HG02885 (cell line): ENCODE results near the gene EFHD2.
"Not testable (repeated sequence)": the region's sequence is repeated elsewhere in the genome, so short reads cannot be mapped to it uniquely, and the experiment has no call there.

Source experiments
- ATAC-seq: cut with Tn5 transposase; IDR thresholded peaks from one replicate; pipeline ENCODE4 v1.9.1; 2021; ENCODE audit warnings: mild to moderate bottlenecking; ENCODE audit not compliant: unreplicated experiment, poor library complexity

The EFHD2 gene

GRCh38 chr1:15410884-15411245 lies 1.2 kb downstream of the EFHD2 start:
- no peak for ATAC-seq

DNA sequence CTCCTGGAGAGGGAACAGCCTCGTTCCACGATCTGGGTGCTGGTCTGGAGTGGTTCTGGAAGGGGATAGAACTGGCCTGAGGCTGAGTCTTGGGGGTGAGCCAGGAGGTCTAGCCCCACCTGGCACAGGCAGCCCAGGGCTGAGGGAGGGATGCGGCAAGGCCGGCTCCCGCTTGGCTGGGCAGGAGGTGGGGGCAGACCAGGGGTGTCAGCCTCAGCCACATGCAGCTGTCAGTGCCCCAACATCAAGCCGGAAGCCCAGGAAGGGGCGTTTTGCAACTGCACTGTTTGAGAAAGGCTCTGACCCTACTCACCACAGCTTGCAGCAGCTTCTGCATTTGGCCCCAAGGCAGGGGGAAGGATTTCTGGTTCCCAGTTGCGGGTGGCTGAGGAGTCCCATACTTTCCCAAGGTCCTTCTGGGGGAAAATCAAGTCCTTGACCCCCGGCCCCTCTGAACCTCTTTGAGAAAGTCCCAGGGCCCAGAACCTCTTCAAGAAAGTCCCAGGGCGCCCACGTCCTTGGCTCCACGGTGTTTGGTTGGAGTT lies 2.0 kb downstream of the EFHD2 start:
- no peak for ATAC-seq

- ATAC-seq: no peak
These were observed 2.6 kb downstream of the EFHD2 start for GRCh38 chr1:15412175-15412800.

- ATAC-seq: no peak
These were observed 3.2 kb downstream of the EFHD2 start for GRCh38 chr1:15412843-15413242.

DNA sequence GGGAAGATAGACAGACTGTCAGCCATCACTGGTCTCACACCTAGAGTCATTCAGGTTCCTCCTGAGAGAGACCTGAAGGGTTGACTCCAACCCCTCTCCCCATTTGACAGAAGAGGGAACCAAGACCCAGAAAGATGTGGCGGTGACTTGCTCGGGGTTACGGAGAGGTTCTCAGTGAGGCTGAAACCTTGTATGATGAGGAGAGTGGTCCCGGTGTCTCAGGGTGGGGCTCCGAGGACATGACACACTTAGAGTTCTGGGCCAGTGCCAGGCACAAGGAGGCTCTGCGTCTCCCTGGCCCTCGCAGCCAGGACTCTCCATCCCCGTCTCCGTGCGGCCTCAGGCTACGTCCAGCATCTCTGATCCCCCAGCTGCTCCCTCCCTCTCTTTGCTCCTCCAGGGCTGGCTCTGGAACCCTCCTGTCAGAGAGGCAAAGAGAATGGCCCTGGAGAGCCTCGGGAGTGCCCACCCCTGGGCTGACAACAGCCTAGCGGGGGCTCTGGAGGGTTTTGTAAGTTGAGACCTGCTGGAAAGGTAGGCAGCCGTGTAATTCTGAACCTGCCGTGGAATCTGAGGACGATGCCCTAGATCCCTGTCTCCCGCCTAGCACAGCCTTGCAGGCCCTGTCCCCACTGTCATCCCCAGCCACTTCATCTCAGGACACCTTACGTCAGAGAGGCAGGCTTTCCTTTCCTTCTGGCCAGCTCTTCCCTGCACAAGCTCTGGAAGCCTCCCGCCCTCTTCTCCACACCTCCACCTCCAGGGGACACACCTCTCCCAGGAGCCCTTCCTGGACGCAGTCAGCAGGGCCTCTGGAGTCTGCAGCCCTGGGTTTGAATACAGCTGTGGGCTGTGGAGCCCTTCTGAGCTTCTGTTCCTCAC lies 4.1 kb downstream of the EFHD2 start:
- no peak for ATAC-seq

DNA sequence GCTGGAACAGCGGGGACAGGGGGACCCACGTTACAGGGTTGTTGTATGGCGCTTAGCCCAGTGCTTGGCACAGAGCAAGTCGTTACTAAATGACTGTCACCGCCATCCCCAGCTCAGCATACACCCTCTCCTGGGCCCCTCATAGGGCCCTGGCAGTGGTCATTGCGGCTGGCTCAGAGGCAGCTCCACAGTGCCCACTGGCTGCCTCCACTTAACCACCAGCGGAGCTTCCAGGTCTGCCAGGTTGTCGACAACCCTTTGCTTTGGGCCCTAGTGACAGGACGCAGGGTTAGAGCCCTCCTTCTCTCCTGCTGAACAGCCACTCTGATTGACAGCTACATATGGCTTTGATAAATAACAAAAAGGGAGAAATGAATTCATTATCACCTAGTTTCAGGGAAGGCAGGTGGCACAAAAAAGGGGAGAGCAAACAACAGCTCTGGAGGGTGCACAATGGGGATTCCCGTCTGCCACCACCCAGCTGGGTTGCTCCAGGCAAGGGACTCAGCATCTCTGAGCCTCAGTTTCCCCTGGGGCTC lies 4.8 kb downstream of the EFHD2 start:
- no peak for ATAC-seq

DNA sequence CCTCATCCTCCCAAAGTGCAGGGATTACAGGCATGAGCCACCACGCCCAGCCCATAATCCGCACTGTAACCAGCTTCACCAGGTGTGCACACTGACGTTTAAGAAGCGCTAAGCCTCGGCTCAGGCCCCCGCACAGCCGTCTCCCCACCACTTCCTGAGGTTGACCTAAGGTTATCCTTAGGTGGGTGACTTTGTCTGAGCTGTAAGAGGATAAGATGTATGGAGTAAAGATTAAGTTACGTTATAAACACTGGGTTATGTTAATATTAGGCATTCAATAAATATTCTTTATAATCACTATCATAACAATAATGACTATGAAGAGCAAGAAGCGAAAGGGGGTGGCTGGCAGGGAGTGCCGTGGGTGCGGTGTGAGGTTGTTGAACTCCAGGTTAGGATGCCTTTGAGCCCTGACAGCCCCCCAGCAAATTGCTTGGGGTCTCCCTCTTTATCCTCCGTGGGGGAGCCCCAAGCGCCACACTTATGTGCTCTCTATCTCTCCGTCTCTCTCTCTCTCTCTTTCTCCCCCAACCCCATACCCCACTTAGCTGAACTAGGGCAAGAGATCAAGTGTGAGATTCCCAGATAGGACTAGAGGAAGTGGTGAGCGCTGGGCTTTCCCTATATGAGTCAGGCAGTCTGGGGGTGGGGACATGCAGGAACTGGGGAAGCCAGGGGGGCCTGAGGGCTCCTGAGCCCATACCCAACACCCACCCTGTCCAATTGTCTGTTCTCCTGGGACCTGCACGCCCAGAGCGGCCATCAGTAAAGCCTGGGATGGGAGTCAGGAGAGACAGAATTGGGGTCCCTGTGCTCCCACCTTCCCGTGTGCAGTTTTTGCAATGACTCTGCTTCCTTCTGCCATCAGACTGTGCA lies 7.6 kb downstream of the EFHD2 start:
- ATAC-seq: no peak

- no peak for ATAC-seq
These were observed 9.3 kb downstream of the EFHD2 start for GRCh38 chr1:15418806-15419515.

- ATAC-seq: no peak
These were observed 11.3 kb downstream of the EFHD2 start for GRCh38 chr1:15420853-15421465.

- no peak for ATAC-seq
These were observed 13.2 kb downstream of the EFHD2 start for GRCh38 chr1:15422871-15423270.

- no peak for ATAC-seq
These were observed 13.8 kb downstream of the EFHD2 start for GRCh38 chr1:15423355-15424077.

DNA sequence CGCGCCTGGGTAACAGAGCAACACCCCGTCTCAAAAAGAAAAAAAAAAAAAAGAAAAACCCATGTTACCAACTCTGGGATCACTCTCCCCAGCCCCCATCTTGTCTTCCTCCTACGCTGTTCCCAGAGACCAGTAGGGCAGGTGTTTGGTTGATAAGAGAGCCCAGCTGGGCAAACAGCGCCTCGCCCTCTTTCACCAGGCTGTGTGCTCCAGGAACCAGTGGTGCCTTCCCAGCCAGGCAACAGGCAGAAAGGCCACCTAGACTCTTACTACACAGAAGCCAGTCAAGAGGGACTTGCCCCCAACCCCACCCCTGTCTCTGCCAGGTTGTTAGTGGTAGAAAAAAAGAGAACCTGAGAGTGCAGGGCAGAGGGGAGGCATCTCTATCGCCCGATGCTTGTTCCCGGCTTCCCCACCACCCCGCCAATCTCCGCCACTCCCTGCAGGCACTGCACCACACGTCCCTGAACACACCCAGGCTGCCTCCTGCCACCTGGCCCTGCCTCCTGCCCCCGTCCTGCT lies 14.5 kb downstream of the EFHD2 start:
- no peak for ATAC-seq

- no peak for ATAC-seq
These were observed 15.3 kb downstream of the EFHD2 start for GRCh38 chr1:15424981-15425380.

GRCh38 chr1:15425521-15425920 lies 15.8 kb downstream of the EFHD2 start:
- no peak for ATAC-seq

DNA sequence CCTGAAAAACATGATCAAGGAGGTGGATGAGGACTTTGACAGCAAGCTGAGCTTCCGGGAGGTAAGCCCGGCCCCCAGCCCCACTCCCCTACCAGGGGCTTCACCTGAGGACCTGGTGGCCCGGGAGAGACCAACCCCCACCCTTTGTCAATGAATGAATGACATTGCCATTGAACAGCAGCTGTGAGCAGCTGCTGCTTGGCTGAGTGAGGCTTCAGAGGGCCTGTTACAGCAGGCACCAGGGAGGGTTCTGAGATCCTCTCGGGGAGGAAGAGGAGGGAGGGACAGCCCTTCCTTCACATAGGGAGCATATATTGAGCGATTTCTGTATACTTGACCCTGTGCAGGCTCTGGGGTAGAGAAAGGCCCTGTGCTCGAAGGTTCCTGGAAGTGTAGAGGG lies 16.3 kb downstream of the EFHD2 start:
- ATAC-seq: no peak

- ATAC-seq: no peak
These were observed 17.0 kb downstream of the EFHD2 start for GRCh38 chr1:15426492-15427279.

DNA sequence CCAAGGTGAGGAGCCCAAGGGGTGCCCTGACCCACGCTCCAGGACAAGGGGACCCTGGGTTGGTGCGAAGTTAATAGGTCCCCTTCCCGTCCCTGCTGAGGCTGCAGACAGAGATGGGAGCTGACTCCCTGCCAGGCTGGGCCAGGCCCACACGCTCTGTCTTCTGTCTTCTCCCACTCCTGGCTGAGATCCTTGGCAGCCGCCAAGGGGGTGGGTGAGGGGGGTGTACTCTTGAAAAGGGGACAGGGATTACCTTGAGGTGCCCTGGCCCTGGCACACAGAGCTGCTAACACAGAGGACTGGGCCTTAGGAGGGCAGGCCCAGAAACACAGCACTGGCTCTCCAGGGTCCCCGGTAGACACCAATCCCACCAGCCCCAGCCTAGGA lies 17.6 kb downstream of the EFHD2 start:
- ATAC-seq: no peak

GRCh38 chr1:15428252-15428651 lies 18.6 kb downstream of the EFHD2 start:
- not testable (repeated sequence) for ATAC-seq
